Cerebellar nuclear complex (tissue), 1 donor: Measurements from ENCODE around the gene TBC1D10B.
"Not testable (repeated sequence)": the region's sequence is repeated elsewhere in the genome, so short reads cannot be mapped to it uniquely, and the experiment has no call there.

Experiments used
- DNase-seq, 2 experiments: peaks; one replicate each; lab custom pipeline; 2025; lab: John Stamatoyannopoulos, UW

The TBC1D10B gene

GRCh38 chr16:30355144-30355953 lies 14.9 kb downstream of the TBC1D10B start, which contains the start of gene CD2BP2:
TSS of gene CD2BP2 (minus strand) at chr16:30355308. CDS start at chr16:30354681, 627 bp downstream.
- DNase-seq: peak; percentile 82 to 94

- no peak for DNase-seq
Measured at GRCh38 chr16:30354423-30355143, 15.7 kb downstream of the TBC1D10B start.

GRCh38 chr16:30353438-30354129 lies 16.7 kb downstream of the TBC1D10B start:
- no peak for DNase-seq

GRCh38 chr16:30352488-30353401 lies 17.5 kb downstream of the TBC1D10B start:
- DNase-seq: no peak

- peak in 1 of 2 experiments; percentile 35 for DNase-seq
Measured at GRCh38 chr16:30351586-30352419, 18.5 kb downstream of the TBC1D10B start.

- DNase-seq: no peak
Measured at GRCh38 chr16:30351001-30351441, 19.3 kb downstream of the TBC1D10B start.

GRCh38 chr16:30350134-30350871 lies 20.0 kb downstream of the TBC1D10B start:
- no peak for DNase-seq

GRCh38 chr16:30349675-30350074 lies 20.6 kb downstream of the TBC1D10B start:
- DNase-seq: no peak

- DNase-seq: no peak
Measured at GRCh38 chr16:30348929-30349328, 21.4 kb downstream of the TBC1D10B start.

- DNase-seq: no peak
Measured at GRCh38 chr16:30348113-30348512, 22.2 kb downstream of the TBC1D10B start.

GRCh38 chr16:30346286-30346685 lies 24.0 kb downstream of the TBC1D10B start:
- DNase-seq: no peak

- DNase-seq: not testable (repeated sequence)
Measured at GRCh38 chr16:30343491-30343820, 26.8 kb downstream of the TBC1D10B start.

- no peak for DNase-seq
Measured at GRCh38 chr16:30342751-30343490, 27.4 kb downstream of the TBC1D10B start.

- DNase-seq: not testable (repeated sequence)
Measured at GRCh38 chr16:30341971-30342370, 28.3 kb downstream of the TBC1D10B start.

- no peak for DNase-seq
Measured at GRCh38 chr16:30340621-30341020, 29.7 kb downstream of the TBC1D10B start.

GRCh38 chr16:30338715-30339114 lies 31.6 kb downstream of the TBC1D10B start:
- not testable (repeated sequence) for DNase-seq

GRCh38 chr16:30337964-30338357 lies 32.3 kb downstream of the TBC1D10B start:
- DNase-seq: not testable (repeated sequence)

GRCh38 chr16:30335598-30336474 lies 34.5 kb downstream of the TBC1D10B start:
- no peak for DNase-seq
